ENCODE measurements around the gene PIEZO2. TPM values are rescaled to one million over a fixed set of nuclear protein-coding genes. Genes with fewer than 3 reads are reported as not detected.
A peak's percentile ranks its signal among the peaks of the same experiment; 100 is the strongest.

PIEZO2 gene
- polyA plus RNA-seq, 10 donors = 22.1 to 56.5 (median 46.2) TPM

- DNase-seq = no peak
These were observed 358.1 kb downstream of the PIEZO2 start for GRCh38 chr18:10791169-10791831.

- no peak for DNase-seq
These were observed 360.2 kb downstream of the PIEZO2 start for GRCh38 chr18:10789180-10789579.

- DNase-seq = peak; percentile 66 to 78 (median 74)
These were observed 362.0 kb downstream of the PIEZO2 start for GRCh38 chr18:10787293-10787901.

DNA sequence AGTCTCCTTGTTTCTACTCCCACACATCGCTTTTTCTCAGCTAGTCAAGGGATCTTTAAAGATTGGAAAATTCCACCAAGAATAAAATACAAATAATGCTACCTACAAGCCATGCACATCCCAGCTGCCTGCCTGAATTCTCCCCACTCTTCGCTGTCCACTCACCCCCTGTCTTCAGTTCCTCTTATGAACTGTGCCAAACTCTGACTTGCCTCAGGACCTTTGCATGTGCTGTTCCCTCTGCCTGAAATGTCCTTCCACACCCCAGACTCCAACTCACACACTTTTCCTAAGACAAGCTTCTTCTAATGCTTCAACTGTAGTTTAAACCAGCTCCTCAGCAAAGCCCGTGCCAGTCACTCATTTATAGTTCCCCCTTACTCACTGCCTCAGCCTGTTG, 363.6 kb downstream of the PIEZO2 start:
- no peak for DNase-seq

- DNase-seq = no peak
These were observed 364.7 kb downstream of the PIEZO2 start for GRCh38 chr18:10784596-10785202.

- no peak for DNase-seq
These were observed 365.4 kb downstream of the PIEZO2 start for GRCh38 chr18:10783941-10784340.

DNA sequence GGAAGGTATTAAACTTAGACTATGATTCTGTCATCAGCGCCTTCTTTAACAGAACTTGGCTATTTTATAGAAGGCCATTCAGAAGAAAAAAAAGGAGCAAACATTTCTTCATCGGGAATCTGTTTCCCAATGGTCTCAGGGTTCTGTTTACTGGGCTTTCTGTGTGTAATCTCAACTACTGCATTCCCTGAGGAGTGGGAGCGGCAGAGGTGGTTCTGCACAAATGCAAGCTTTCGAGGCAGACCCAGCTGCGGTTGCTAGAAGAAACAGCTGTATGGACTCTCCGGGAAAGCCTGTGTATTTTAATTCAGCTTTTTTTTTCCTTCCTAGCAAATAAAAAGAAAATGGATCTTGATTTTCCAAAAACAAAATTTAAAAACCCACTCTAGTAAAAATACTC, 372.9 kb downstream of the PIEZO2 start:
- DNase-seq = peak; percentile 47 to 82 (median 67)

DNA sequence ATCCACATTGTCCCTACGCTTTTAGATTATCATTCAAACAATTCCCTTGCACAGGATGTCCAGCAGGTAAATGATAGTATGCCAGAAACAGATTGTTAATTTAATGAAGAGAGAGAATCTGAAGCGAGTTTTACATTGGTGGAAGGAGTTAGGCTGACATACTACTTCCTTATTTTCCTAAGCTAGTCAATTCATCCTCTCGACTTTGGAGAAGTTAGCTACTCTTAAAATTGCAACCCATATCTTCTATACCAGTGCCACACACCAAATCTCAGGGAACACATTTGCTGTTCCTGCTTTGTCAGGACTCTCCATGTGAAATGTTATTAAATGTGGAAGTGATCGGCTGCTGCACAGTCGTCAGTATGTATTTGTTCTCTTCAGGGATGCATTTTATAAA, 374.3 kb downstream of the PIEZO2 start:
- no peak for DNase-seq

- DNase-seq = no peak
These were observed 378.2 kb downstream of the PIEZO2 start for GRCh38 chr18:10771053-10771709.

DNA sequence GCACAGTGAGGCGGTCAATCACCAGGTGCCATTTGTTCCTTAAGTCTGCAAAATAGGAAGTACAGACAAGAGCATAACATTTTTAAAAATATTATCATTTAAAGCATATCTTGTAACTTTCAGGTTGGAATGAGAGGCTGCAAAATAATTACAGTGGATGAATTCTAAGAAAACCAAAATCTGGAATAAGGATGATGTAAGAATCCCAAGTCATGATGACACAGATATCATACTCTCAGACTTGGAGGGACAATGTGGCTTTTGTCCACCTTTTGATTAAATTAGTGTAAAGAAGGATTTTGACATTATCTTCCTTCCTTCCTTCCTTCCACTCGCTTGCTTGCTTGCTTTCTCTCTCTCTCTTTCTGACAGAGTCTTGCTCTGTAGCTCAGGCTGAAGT, 379.1 kb downstream of the PIEZO2 start:
- no peak for DNase-seq

GRCh38 chr18:10768221-10768620, 381.1 kb downstream of the PIEZO2 start:
- DNase-seq = no peak

DNA sequence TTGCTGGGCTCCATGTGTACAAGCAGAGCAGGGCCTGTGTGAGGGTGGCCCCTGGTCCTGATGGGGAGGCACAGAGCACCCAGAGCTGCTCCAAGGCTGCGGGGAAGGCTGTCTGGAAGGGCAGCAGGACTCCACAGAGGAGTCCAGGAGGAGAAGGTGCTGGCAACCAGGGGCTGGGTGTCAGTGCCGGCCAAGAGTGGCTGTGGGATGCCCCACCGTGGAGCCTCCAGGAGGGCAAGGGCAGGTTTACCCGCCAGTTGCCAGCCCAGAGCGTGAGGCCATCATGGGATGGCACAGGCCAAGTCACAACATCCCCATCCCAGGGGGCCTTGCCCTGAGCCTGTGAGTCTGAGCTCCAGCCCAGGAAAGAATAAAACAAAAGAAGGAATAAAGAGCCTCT, 381.7 kb downstream of the PIEZO2 start:
- DNase-seq = no peak

DNA sequence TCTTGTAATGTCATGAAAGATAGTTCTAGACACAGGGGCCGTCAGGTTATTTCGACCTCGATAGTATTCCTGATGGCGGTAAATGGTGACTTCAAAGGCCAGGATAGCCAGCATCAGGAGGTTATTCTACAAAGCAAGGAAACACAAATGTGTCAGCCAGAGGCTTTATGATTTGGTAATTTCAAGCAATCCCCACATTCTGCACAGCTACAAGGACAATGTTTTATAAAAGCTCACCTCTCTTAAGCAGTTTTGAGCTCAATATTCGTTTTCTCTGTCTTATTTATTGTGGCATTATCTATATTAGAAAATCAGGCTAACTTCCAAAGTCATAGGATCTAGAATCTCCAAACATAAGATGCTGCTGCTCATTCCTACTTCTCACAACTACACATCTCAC, 388.4 kb downstream of the PIEZO2 start:
- no peak for DNase-seq

DNA sequence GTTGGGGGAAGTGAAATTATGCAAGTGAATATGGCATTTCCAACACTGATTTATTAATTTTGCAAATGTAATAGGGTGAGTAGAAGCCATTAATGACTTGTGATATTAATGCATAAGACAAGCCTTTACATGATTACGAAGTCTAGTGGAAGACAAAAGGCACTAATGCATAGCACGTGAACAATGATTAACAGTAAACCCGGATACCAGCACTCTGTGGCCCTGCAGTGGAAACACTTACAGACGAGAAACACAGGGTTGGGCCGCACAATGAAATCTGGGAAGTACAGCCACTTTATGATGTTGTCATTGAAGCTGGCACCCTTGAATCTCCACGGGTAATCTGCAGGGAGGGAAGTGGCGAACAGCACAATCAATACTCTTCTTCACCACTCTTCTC, 390.1 kb downstream of the PIEZO2 start:
- DNase-seq = no peak

GRCh38 chr18:10757946-10758345, 391.4 kb downstream of the PIEZO2 start:
- DNase-seq = no peak

- no peak for DNase-seq
These were observed 392.0 kb downstream of the PIEZO2 start for GRCh38 chr18:10757349-10757748.

DNA sequence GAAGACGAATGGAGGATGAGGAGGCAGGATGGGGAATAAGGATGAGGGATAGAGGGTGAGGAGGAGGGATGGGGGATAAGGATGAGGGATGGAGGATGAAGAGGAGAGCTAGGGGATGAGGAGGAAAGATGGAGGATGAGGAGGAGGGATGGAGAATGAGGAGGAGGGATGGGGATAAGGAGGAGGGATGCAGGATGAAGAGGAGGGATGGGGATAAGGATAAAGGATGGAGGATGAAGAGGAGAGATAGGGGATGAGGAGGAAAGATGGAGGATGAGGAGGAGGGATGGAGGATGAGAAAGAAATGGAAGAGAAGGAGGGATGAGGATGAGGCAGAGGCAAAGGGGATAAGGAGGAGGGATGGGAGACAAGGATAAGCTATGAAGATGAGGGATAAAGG, 393.5 kb downstream of the PIEZO2 start:
- no peak for DNase-seq

GRCh38 chr18:10754128-10754527, 395.2 kb downstream of the PIEZO2 start:
- DNase-seq = no peak

GRCh38 chr18:10752382-10752781, 397.0 kb downstream of the PIEZO2 start:
- no peak for DNase-seq

DNA sequence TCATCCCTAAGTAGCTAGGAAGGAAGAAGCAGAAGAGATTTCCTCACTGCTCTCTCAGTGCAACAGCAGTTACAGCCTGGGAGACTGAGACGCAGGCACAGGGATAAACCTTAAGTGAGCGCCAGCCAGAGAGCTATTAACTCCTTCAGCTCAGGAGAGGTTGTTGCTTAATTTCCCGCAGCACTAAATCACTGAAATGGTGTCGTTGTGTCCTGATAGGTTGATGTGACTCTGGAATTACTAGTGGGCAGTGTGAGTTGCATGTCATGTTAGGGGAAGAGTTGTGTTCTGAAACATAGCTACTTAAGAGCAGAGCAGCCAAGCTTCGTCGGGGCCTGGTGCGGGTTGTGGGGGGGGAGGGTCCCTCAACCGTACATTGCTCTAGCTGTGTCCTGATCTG, 397.7 kb downstream of the PIEZO2 start:
- peak in 1 of 3 donors; percentile 50 for DNase-seq

DNA sequence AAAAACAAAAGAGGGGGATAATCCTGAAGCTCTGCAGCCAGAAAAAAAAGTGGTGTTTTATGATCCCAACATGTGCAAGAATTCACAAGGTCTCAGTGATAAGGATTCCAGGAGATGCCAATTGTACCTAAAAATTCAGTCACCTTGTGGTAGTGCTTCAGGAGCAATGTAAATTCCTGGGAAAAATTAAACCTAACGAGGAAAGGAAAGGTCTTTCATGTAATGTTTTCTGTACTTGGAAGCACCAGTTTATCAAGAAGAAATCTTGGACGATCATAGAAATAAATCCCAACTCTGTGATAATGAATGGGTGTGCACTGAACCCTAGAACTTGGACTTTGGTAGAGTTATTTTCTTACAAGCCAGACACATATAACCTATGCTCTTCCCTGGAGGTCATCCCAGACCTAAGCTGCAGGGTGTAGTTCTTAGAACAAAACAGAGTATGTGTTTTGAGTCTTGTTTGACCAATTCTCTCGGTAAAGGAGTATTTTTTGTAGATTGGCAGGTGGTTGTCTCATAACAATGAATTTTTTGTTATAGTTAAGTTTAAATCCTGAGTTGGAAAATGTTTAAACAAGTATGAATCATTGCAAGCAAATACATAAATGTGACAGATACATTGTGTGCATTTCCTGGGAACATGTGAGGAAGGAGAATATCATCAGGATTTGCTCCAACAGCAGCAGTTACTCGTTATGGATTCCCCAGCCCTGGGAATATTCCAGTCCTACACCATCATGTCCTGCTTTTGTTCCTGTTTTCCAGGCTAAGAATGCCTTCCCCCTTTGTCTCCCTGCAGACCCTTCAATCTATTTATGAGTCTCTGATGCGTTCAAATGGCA, 399.0 kb downstream of the PIEZO2 start:
- peak in 2 of 3 donors; percentile 47 to 73 for DNase-seq

DNA sequence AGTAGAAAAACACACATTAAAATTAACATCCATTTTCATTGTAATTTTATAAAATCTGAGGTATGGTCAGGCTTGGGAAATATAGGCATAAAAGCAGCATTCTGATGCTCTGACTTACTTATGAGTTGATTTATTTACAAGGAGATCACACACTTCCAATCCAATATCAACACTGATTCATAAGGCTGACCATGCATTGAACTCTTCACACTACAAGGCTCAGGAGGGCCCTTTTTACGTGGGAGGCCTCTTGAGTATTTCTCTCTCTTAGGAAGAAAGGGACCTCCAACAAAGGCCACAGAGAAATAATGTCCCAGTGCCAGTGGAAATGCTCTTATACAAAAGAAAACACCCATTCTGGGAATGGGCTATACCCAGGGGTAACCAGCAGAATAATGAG, 400.7 kb downstream of the PIEZO2 start:
- DNase-seq = no peak

Data from muscle of back (tissue), 11 donors.